HG03520 (cell line): ENCODE measurements around the gene DLGAP1.
"Not testable (repeated sequence)": the region's sequence is repeated elsewhere in the genome, so short reads cannot be mapped to it uniquely, and the experiment has no call there.

Source experiments
- ATAC-seq: cut with Tn5 transposase; IDR thresholded peaks from one replicate; pipeline ENCODE4 v1.9.1; 2021; ENCODE audit warnings: mild to moderate bottlenecking, moderate library complexity; ENCODE audit not compliant: unreplicated experiment

DLGAP1 gene

DNA sequence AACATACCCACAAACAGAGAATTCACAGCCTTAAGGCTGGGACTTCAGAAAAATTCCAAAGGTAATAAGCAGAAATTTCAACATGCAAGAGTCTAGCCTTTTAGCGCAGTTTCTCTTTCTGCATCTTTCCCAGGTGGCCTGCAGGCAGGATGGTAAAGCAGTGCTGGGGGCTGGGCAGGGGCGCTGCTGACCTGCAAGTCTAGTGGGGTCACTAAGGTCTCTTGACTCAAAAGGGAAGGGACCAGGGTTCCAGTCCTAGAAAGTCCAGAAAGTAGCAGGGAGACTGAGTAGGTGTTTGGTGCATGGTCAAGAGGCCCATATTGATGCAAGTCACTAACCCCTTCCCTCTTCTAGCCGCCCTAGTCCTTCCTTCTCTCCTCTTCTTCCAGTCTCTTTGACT lies 835.9 kb downstream of the DLGAP1 start:
- ATAC-seq: no peak

DNA sequence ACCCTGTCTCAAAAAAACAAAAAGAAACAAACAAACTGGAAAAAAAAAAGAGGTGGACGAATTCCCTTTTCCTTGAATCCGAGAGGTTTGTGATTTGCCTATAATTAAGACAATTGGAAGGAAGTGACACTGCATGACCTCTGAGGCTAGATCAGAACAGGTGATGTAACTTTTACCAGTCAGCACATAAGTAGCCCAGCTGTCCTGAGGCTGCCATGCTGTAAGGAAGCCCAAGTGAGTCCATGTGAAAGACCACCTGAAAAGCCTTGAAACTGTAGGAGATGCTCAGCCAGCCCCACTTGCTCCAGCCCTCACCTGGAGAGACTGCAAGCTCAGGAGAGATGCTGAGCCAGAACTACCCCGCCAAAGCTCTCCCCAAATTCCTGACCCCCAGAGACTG lies 838.4 kb downstream of the DLGAP1 start:
- ATAC-seq: no peak

DNA sequence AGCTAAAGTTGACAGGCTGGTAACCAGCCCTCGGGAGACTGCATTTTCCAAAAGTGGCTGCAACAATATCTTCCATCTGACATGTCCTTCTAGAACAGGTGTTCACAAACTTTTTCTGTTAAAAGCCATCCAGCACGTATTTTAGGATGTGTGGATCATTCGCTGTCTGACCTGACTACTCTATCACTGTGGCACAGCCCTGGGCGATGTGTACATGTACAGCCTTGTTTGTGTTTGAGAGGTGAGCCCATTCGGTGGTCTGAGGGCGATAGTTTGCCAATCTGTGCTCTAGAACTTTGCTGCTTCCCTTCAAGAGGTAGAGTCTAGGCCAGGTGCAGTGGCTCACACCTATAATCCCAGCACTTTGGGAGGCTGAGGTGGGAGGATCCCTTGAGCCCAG lies 839.0 kb downstream of the DLGAP1 start:
- ATAC-seq: no peak

DNA sequence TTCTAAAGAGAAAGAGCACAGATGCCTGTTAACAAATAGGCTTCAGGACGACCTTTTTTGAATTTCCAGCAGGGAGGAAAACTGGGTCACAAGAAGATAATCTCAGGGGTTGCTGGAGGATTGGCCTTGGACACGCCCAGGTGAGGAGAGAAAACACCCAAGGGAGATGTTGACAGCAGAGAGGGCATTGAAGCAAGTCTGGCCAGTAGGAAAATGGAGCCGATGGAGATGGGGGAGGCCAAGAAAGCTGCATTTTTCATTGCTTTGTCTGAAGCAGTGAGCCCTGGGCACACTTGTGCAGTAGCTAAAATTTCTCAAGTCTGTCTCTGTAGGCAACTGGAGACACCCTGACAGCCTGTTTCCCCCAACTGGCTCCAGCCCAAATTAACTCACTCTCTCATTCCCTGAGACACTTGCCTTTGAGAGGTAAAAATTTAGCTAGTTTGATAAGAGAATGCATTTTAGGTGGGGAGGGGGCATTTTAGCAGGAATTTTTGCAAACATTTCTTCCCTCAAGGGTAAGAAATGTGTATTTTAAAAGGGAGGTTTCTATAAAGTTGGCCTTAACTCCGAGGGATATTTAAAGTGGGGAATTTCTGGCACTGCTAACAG lies 839.6 kb downstream of the DLGAP1 start:
- no peak for ATAC-seq

DNA sequence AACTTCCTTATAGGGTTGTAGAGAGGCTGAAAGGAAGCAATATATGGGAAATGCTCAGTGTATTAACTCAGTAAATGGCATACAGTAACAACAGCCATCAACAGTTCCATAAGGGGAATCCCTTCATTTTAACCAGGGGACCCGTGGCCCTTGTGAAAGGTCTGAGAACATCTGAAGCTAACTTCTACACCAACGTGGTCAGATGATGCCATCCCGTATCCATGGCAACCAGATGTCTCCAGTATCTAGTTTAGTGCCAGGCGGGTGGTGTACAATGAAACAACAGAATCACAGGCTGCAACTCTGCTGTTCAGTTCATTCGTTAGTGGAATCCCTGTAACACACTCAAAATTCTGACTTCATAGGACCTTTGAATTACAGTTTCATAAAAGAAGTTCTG lies 842.8 kb downstream of the DLGAP1 start:
- no peak for ATAC-seq

DNA sequence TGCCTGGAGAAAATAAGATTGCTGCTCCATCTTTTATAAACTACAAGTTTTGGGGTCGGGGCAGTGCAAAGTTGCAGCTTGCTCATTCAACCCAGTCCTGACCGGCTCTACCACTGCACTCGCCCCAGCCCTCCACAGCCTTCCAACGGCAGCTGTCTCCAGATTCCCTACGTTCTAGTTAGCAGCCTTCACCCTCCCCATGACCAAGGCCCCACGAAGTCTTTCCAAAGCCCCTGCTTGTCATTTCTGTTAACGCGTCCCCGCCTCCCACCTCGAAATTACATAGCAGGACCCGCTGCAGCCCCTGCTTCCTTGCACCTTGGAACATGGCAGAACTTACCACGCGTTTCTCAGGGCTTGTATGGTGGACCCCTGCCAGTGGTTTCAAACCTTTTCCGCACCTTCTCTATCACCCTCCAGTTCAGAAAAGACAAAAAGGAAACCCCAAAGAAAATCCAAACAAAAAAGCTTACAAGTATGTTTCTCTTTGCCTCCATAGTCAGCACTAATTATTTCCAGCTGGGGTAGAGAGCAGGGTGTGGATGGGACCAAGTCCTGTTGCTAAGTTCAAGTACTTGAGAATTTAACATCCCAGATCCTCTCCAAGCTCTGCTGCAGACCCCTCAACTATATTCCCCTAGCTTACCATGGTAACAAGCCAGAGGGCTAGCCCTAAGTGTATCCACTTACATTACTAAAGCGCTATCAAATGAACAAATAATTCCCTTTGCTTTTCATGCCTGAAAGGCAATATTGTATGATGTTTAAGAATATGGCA lies 843.6 kb downstream of the DLGAP1 start:
- ATAC-seq: no peak

DNA sequence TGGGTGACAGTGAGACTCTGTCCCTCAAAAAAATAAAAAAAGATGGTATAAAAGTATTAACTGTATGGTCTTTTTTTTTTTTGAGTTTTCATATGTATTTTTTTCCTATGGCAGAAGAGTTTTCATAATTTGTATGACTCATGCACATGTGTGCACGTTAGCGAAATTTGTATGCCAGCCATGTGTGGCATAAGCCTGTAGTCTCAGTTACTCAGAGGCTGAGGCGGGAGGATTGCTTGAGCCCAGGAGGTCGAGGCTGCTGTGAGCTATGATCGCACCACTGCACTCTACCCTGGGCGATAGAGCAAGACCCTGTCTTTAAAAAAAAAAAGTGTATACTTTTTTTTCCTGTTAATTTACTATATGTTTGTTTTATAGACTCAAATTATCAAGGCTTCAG lies 844.3 kb downstream of the DLGAP1 start:
- ATAC-seq: no peak

DNA sequence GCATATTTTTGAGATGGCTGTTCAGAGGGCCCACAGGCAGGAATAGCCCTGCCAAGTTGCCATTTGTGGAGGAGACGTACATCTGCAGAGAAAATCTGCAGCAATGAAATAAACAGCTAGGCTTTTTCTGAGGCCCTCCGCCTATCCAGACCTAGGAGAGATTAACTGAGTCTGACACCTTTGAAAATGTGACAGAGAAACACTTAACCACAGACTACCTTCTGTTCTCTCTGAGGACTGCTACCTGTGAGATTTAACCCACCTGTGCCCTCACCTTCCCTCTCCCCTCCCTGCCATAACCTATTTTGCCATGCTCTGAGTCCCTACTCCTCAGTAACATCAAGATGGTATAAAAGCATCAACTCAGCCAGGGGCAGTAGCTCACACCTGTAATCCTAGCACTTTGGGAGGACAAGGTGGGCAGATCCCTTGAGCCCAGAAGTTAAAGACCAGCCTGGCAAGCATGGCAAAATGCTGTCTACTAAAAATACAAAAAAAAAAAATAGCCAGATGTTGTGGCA lies 844.9 kb downstream of the DLGAP1 start:
- no peak for ATAC-seq

DNA sequence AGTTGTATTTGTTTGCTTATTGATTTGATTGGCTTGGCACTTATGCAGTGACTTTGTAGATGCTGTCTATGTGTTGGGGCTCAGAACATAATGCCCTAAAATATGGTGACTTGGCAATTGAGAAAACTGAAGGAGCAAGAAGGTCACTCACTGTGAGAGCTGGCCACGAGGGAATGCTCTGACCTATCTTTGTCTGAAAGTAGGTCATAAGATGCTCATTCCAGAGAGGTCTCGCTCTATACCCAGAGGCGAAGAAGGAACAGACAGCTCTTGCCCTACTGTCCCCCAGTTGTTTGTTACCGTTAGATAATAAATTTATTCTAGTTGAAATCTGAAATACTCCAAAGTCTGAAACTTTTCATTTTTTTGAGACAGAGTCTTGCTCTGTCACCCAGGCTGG lies 846.6 kb downstream of the DLGAP1 start:
- no peak for ATAC-seq

DNA sequence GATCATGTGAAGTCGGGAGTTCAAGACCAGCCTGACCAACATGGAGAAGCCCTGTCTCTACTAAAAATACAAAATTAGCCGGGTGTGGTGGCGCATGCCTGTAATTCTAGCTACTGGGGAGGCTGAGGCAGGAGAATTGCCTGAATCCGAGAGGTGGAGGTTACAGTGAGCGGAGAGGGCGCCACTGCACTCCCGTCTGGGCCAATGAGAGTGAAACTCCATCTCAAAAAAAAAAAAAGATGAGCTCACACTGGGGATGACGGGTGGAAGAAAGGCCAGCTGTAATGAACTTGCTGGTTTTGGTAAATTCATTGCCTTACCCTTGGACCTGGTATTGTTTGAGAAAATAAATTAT lies 847.0 kb downstream of the DLGAP1 start:
- not testable (repeated sequence) for ATAC-seq

DNA sequence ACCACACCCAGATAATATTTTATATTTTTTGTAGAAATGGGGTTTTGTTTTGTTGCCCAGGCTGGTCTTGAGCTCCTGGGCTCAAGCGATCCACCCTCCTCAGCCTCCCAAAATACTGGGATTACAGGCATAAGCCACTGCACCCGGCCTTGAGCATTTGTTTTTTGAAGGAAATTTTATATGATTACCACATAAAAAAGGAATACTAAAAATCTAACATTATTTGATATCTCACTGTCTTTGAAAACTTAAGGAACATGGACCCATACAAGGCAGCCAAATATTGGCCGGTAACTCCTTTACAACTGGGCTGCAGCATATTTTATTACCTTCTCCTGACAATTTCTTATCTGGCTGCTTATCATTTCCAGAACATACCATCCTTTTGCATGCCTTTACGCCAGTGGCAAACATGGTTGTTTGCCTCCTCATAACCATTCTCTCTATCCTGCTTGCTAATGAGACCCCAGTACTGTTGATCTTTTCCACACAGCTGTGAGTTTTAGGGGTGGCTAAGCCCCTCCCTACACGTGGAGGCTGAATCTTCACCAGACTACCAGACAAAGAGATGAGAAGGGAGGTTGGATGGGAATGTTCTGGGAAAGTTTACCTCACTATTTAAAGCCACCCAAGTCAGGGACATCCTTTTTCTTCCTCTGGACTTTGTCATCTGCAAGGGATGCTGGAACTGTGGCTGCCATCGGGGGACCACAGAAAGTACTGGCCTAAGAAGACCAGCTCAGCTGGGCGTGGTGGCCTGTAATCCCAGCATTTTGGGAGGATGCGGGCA lies 847.6 kb downstream of the DLGAP1 start:
- ATAC-seq: no peak

DNA sequence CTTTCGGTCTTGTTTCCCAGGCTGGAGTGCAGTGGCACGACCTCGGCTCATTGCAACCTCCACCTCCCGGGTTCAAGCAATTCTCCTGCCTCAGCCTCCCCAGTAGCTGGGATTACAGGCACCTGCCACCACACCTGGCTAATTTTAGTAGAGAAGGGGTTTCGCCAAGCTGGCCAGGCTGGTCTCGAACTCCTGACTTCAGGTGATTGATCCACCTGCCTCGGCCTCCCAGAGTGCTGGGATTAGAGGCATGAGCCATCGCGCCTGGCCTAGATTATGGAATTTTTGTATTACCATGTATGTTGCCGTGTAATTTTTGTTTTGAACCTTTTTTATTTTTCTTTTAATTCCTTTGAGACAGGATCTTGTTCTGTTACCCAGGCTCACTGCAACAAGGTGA lies 848.2 kb downstream of the DLGAP1 start:
- ATAC-seq: not testable (repeated sequence)

DNA sequence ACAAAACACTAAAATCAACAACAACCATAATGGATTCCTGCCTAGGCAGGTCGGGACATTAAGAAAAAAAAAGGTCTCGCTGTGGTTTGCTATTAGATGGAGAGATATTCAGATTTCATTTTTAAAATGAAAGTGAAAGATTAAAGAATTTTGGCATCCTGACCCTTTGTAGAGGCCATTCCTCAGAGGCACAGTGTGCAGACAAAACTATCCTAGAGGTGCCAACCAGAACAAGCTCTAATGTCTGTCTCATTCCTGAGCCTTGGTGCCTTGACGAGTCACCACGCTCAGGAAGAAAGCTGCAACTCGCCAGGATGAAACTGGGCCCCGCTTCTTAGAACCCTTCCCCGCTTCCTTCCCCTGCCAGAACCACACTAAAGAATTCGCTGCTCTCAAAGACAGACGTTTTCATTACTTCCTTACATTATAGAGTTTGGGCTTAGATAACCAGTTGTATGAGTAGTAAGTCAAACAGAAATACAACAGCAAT lies 849.1 kb downstream of the DLGAP1 start:
- no peak for ATAC-seq

DNA sequence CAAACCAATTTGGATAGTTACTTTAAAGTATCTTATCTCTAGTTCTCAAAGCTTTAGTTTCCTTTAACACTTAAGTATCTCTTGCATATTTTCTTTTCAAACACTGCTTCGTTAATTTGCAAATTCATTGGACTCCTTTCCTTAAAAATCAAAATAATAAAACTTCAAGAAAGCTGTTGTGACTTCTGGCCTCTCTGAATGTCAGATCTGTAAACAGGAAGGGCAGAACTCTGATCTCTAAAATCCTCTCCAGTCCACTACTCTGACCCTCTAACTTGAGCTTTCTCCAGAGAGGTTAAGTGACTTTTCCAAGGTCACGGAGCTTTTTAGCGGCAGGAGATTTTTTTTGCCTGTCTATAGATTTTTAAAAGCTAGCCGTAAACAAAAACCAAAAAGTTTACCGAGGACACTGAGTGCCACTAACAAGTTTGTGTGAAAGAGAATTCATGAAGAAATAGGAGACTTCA lies 849.6 kb downstream of the DLGAP1 start:
- no peak for ATAC-seq

DNA sequence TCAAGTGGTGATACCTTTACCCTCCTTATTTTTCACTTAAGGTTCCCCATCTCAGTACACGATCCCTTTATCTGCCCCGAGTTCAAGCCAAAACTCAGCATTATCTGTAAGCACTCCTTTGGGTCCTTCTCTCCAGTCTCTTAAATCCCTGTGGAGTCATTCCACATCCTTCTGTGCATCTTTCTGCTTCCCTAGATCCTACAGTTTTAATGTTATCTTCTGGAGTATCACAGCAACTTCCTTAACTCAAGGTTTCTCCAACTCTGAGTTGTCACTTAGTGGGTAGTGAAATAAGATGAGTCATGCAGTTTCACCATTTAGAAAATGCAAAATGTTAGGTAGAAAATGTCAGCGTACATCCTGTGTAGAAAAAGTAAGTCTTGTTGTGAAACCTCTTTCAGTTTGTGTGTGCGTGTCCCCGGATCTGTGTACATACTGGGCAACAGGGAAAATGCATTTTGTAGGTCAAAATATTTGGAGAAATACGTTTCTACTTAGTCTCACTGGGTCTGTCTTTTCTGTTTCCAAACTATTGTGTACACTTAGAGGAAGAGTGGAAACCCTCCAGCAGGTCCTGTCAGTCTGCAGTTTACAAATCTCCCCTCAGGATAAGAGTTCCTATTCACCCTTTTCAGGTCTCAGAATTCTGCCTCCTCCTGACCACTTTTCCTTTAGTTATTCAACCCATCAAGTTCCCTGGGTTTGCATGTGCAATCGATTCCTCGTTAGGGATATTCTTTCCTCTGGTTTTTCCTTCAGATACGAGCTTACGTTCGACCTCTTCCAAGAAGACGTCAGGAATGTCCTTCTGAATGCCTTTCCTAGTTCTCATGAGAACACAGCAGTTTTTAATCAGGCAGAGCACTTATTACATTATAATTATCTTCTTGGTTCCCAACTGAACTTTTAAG lies 850.4 kb downstream of the DLGAP1 start:
- peak; percentile 95 for ATAC-seq

DNA sequence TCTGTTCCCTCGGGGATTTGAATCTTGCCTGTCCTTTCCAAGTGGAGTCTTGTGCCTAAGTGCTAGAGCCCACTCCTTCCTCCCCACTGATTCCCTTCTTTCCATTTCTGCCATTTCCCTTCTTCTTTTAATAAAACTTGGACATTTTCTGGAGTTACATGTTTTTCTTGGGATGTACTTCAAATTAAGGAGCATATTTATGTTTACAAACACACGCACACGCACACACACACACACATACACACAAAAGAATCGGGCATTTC lies 850.9 kb downstream of the DLGAP1 start:
- ATAC-seq: no peak

DNA sequence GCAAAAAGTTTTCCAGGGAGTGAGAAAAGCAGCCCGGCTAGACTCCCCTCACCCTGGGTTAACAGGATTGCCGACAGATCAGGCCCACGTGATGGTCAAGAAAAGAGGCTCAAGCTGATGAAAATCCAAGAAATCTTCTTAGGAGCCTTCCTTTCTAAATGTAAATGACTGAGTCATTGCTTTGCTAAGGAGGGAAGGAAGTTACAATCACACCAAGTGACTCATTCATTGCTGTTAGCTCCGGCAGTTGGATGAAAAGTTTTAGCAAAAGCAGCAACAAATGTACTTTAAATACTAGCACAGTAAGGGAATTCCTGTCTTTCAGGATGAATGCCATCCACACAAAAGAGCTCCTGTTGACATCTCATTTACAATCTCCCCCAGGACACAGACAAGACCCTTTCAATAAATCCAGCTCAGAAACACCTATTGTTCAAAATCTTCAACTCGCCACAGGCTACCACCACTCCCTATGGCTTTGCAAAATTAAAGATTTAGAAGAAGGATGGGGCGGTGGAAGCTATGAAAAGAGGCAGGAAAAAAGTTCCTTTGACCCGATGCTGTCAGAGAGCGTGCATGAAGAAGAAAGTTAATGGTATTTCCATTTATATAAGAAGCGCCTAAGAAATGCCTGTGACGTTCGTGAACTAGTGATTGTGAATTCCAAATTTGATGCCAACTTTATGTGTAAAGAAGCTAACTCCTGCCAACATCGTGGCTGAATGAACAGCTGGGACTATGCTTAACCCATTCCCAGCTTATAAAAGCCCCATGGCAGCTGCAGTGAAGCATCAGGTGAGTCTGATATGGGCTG lies 851.5 kb downstream of the DLGAP1 start:
- no peak for ATAC-seq

DNA sequence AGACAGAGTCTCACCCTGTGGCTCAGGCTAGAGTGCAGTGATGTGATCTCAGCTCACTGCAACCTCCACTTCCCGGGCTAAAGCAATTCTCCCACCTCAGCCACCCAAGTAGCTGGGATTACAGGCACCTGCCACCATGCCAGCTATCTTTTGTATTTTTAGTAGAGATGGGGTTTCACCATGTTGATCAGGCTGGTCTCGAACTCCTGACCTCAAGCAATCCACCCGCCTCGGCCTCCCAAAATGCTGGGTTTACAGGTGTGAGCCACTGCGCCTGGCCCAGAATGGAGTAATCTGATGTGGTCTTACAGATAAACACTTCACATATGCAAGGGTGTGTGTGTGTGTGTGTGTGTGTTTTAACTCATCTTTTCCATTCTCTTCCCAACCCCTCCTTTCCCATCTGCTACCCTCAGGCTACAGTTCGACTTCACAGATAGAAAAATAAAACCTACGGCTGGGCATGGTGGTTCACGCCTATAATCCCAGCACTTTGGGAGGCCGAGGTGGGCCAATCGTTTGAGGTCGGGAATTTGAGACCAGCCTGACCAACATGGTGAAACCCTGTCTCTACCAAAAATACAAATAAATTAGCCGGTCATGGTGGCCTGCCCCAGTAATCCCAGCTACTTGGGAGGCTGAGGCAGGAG lies 853.9 kb downstream of the DLGAP1 start:
- ATAC-seq: not testable (repeated sequence)

DNA sequence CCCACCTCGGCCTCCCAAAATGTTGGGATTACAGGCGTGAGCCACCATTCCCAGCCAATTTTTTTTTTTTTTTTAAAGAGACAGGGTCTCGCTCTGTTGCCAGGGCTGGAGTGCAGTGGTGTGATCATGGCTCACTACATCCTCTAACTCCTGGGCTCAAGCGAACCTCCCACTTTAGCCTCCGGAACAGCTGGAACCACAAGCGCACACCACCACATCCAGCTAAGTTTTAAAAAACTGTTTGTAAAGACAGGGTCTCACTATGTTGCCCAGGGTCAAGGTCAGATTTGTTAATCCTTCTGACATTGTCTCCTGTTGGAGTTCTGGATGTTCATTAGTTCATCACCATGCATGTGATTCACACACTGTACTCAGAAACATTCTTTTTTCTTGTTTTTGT lies 855.2 kb downstream of the DLGAP1 start:
- ATAC-seq: no peak
